Breast epithelium (tissue), 3 donors: ENCODE results near the gene TRAF3IP1.

Source experiments
- CTCF ChIP-seq, 3 donors: fragments of 450-650 bp; IDR thresholded peaks; one replicate each; pipeline ENCODE4 v1.5.1; 2016 to 2017; ENCODE audit warnings: antibody characterized with exemption in 3 of 3, mild to moderate bottlenecking in 3 of 3, moderate library complexity in 3 of 3
- POLR2A ChIP-seq: fragments of 450-650 bp; IDR thresholded peaks from one replicate; pipeline ENCODE4 v1.6.1; 2016; ENCODE audit warnings: antibody characterized with exemption, mild to moderate bottlenecking, moderate library complexity
- POLR2AphosphoS5 ChIP-seq, 3 donors: sonication (generic); formaldehyde crosslinking; IDR thresholded peaks; one replicate each; pipeline ENCODE4 v1.6.1; 2017; ENCODE audit warnings: antibody characterized with exemption in 3 of 3

GRCh38 chr2:238330391-238330790, 10.1 kb downstream of the TRAF3IP1 start:
- no peak for TF ChIP-seq CTCF (IDR thresholded peaks at IDR 0.05)
- TF ChIP-seq POLR2A: no peak
- TF ChIP-seq POLR2AphosphoS5 (IDR thresholded peaks at IDR 0.05): no peak
